Measurements from ENCODE around the gene ARID3C.
A peak's percentile ranks its signal among the peaks of the same experiment; 100 is the strongest.

GRCh38 chr9:34646211-34647083, 17.6 kb upstream of the ARID3C start, which contains the start of gene GALT:
- TF ChIP-seq EZH2 (IDR thresholded peaks at IDR 0.05; ENCODE audit: low read length, missing control alignments) = no peak
- peak; percentile 54 to 67 for TF ChIP-seq CTCF (conservative IDR thresholded peaks at IDR 0.05 in 1 of 2, IDR thresholded peaks at IDR 0.05 in 1 of 2; ENCODE audit: low read depth in 1 of 2, low read length in 2 of 2)
